DOHH2 (cell line): ENCODE measurements around the gene TTC23L.

Experiments
- EZH2phosphoT487 ChIP-seq: fragments of 200-600 bp; sonication (generic); IDR thresholded peaks from 2 replicates; pipeline ENCODE4 v1.6.1; 2017; ENCODE audit warnings: borderline replicate concordance, mild to moderate bottlenecking, antibody characterized with exemption, low read length, moderate library complexity, mixed read lengths
- TF ChIP-seq, protein P1 (sequence below): fragments of 200-600 bp; sonication (generic); IDR thresholded peaks from one replicate; pipeline ENCODE4 v1.5.1; 2014; ENCODE audit warnings: antibody characterized with exemption, mild to moderate bottlenecking, low read depth, low read length; ENCODE audit not compliant: poor library complexity, severe bottlenecking

DNA sequence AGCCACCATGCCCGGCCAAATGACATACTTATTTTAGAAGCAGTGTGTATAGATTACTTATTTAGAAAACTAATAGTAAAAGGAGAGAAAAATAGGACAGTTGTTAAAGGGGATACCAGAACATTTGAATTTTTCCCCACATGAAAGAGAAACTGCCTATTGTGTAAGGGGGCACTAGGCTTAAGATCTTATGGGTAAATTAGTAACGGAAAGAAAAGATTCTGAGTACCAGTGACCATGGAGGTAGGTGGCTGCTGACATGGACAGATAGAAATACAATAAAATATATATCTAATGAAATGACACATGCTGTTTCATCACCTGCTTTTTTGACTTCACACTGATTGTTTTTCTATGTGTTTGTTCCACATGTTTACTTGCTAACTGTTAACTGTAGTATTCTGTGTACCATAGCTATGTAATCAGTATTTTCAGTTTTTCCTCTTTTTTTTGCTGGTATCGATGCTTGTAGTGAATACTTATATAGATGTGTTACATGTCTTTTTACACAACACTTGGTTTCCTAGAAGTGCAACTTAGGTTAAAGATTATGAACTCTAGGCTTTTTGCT is 87.4 kb downstream of the TTC23L start:
- TF ChIP-seq, protein P1, sequence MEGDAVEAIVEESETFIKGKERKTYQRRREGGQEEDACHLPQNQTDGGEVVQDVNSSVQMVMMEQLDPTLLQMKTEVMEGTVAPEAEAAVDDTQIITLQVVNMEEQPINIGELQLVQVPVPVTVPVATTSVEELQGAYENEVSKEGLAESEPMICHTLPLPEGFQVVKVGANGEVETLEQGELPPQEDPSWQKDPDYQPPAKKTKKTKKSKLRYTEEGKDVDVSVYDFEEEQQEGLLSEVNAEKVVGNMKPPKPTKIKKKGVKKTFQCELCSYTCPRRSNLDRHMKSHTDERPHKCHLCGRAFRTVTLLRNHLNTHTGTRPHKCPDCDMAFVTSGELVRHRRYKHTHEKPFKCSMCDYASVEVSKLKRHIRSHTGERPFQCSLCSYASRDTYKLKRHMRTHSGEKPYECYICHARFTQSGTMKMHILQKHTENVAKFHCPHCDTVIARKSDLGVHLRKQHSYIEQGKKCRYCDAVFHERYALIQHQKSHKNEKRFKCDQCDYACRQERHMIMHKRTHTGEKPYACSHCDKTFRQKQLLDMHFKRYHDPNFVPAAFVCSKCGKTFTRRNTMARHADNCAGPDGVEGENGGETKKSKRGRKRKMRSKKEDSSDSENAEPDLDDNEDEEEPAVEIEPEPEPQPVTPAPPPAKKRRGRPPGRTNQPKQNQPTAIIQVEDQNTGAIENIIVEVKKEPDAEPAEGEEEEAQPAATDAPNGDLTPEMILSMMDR = no peak
- no peak for TF ChIP-seq EZH2phosphoT487
